ENCODE results near the gene RAVER1. TPM values are rescaled to one million over a fixed set of nuclear protein-coding genes. Genes with fewer than 3 reads are reported as not detected.

RAVER1 gene
- total RNA-seq, 1 experiment from 2014 or later, result 7.1 TPM

DNA sequence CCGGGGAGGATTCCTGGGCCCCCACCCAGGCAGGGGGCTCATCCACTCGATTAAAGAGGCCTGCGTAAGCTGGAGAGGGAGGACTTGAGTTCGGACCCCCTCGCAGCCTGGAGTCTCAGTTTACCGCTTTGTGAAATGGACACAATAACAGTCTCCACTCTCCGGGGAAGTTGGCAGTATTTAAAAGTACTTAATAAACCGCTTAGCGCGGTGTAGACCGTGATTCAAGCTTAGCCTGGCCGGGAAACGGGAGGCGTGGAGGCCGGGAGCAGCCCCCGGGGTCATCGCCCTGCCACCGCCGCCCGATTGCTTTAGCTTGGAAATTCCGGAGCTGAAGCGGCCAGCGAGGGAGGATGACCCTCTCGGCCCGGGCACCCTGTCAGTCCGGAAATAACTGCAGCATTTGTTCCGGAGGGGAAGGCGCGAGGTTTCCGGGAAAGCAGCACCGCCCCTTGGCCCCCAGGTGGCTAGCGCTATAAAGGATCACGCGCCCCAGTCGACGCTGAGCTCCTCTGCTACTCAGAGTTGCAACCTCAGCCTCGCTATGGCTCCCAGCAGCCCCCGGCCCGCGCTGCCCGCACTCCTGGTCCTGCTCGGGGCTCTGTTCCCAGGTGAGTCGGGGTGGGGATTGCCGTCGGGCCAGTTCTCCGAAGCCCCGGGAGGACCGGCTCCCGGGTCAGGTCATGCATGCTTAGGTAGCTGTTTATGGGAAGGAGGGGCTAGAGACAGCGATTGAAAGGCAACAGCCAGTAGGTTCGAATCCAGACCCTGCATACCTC lies 62.5 kb downstream of the RAVER1 start, which contains the start of gene ICAM1:
ICAM1 (plus strand) TSS at position 505 of the 779 bp plus-strand sequence; CDS start at position 545, 40 bp downstream.
- no peak for DNase-seq (ENCODE audit: low spot score)

DNA sequence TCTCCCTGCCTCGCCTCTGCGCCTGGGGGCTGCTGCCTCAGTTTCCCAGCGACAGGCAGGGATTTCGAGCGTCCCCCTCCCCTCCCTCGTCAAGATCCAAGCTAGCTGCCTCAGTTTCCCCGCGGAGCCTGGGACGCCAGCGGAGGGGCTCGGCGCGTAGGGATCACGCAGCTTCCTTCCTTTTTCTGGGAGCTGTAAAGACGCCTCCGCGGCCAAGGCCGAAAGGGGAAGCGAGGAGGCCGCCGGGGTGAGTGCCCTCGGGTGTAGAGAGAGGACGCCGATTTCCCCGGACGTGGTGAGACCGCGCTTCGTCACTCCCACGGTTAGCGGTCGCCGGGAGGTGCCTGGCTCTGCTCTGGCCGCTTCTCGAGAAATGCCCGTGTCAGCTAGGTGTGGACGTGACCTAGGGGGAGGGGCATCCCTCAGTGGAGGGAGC lies 63.1 kb downstream of the RAVER1 start:
- DNase-seq (ENCODE audit: low spot score), result no peak

DNA sequence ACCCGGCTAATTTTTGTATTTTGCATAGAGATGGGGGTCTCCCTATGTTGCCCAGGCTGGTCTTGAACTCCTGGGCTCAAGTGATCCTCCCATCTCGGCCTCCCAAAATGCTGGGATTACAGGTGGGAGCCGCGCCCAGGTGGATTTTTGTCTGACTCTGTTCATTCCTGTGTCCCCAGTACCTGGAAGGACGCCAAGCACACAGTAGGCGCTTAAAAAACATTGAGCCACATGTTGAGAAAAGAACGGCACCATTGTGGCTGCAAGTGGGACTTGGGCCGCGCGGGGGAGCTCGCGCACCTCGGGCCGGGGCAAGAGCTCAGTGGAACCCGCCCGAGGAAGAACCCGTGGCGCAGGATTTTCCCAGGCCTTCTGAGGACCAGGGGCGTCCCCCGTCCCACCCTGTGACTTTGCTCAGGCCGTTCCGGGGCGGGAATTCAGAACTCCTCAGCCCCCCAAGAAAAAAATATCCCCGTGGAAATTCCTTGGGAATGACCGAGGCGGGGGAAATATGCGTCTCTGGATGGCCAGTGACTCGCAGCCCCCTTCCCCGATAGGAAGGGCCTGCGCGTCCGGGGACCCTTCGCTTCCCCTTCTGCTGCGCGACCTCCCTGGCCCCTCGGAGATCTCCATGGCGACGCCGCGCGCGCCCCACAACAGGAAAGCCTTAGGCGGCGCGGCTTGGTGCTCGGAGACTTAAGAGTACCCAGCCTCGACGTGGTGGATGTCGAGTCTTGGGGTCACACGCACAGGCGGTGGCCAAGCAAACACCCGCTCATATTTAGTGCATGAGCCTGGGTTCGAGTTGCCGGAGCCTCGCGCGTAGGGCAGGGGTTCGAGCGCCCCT lies 63.8 kb downstream of the RAVER1 start:
- peak; percentile 49 for DNase-seq (ENCODE audit: low spot score)

DNA sequence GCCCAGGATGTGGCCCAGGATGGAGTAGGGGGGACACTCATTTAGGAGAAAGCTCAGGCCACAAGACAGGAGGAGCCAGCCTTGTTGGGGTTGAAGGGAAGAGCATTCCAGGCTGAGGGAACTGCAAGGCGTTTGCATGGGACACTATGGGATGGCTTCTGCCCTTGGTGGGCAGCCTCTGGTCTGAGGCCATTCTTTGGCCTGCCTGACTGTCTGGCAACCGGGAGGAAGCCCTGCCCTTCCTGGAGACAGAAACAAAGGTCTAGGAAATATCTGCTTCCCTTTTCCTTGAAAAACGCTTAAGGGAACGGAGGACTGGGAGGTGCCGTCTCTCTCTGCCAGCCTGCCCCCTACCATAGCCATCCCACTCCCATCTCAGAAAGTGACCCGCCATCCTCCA lies 65.3 kb downstream of the RAVER1 start:
- no peak for DNase-seq (ENCODE audit: low spot score)

DNA sequence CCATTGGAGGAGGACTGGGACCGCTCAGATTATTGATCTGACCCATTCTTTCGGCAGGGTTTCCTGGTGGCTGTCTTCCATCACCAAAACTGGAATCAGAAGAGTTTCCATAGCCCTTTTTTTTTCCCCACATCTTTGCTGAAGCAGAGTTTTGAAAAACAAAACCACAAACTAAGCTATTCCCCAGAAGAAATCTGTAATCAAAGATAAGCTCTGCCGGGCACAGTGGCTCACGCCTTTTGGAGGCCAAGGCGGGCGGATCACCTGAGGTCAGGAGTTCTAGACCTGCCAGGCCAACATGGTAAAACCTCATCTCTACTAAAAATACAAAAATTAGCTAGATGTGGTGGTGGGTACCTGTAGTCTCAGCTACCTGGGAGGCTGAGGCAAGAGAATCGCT lies 66.6 kb downstream of the RAVER1 start:
- DNase-seq (ENCODE audit: low spot score), result no peak

Other genes with a start within 250 kb of the RAVER1 start
- gene SHFL, start 247.2 kb downstream of the RAVER1 start, total RNA-seq (2014; rRNA removed; shearing (Covaris generic)), result 20.7 and 25.6 TPM in 2 replicates
- 0.27 TPM in 1 of 2 replicates, not detected in the other for gene ANGPTL6, start 230.9 kb downstream of the RAVER1 start, total RNA-seq (2014; rRNA removed; shearing (Covaris generic))
- gene PPAN, start 227.2 kb downstream of the RAVER1 start, total RNA-seq (2014; rRNA removed; shearing (Covaris generic)), result 20.1 and 26.1 TPM in 2 replicates
- 0.79 and 0.92 TPM in 2 replicates for gene P2RY11, start 221.8 kb downstream of the RAVER1 start, total RNA-seq (2014; rRNA removed; shearing (Covaris generic))
- 299 and 319 TPM in 2 replicates for gene EIF3G, start 213.6 kb downstream of the RAVER1 start, total RNA-seq (2014; rRNA removed; shearing (Covaris generic))
- gene DNMT1, start 138.6 kb downstream of the RAVER1 start, total RNA-seq (2014; rRNA removed; shearing (Covaris generic)), result 56.5 and 102 TPM in 2 replicates
- 1.7 and 3.0 TPM in 2 replicates for gene S1PR2, start 102.2 kb downstream of the RAVER1 start, total RNA-seq (2014; rRNA removed; shearing (Covaris generic))
- gene MRPL4, start 81.3 kb downstream of the RAVER1 start, total RNA-seq (2014; rRNA removed; shearing (Covaris generic)), result 54.6 and 59.5 TPM in 2 replicates
- 0.06 and 0.12 TPM in 2 replicates for gene ICAM1, start 62.4 kb downstream of the RAVER1 start, total RNA-seq (2014; rRNA removed; shearing (Covaris generic))
- gene ICAM4, start 46.6 kb downstream of the RAVER1 start, total RNA-seq (2014; rRNA removed; shearing (Covaris generic)), result 0.15 TPM in 1 of 2 replicates, not detected in the other
- 0.87 and 1.5 TPM in 2 replicates for gene ICAM5, start 43.6 kb downstream of the RAVER1 start, total RNA-seq (2014; rRNA removed; shearing (Covaris generic))
- gene ZGLP1, start 23.7 kb downstream of the RAVER1 start, total RNA-seq (2014; rRNA removed; shearing (Covaris generic)), result 0.18 and 1.8 TPM in 2 replicates
- gene FDX2, start 17.5 kb downstream of the RAVER1 start, total RNA-seq (2014; rRNA removed; shearing (Covaris generic)), result 23.6 and 40.0 TPM in 2 replicates
- gene ICAM3, start 6.1 kb upstream of the RAVER1 start, total RNA-seq (2014; rRNA removed; shearing (Covaris generic)), result 7.3 and 11.2 TPM in 2 replicates
- 28.2 and 37.1 TPM in 2 replicates for gene TYK2, start 47.0 kb upstream of the RAVER1 start, total RNA-seq (2014; rRNA removed; shearing (Covaris generic))
- gene CDC37, start 70.0 kb upstream of the RAVER1 start, total RNA-seq (2014; rRNA removed; shearing (Covaris generic)), result 105 and 132 TPM in 2 replicates
- gene PDE4A, start 87.0 kb upstream of the RAVER1 start, total RNA-seq (2014; rRNA removed; shearing (Covaris generic)), result 1.0 and 1.1 TPM in 2 replicates
- 40.9 and 43.3 TPM in 2 replicates for gene KEAP1, start 169.8 kb upstream of the RAVER1 start, total RNA-seq (2014; rRNA removed; shearing (Covaris generic))
- 1.0 and 1.7 TPM in 2 replicates for gene S1PR5, start 183.9 kb upstream of the RAVER1 start, total RNA-seq (2014; rRNA removed; shearing (Covaris generic))
- gene ATG4D, start 210.4 kb upstream of the RAVER1 start, total RNA-seq (2014; rRNA removed; shearing (Covaris generic)), result 13.1 and 18.6 TPM in 2 replicates
- 7.7 and 8.3 TPM in 2 replicates for gene KRI1, start 232.5 kb upstream of the RAVER1 start, total RNA-seq (2014; rRNA removed; shearing (Covaris generic))
- gene CDKN2D, start 235.4 kb upstream of the RAVER1 start, total RNA-seq (2014; rRNA removed; shearing (Covaris generic)), result 3.2 and 5.2 TPM in 2 replicates

Data from H4 (cell line).